Natural killer cell (primary cell): ENCODE measurements around the gene ZNF230. TPM values are rescaled to one million over a fixed set of nuclear protein-coding genes. Genes with fewer than 3 reads are reported as not detected.

Experiments
- ATAC-seq, 3 donors: fragments of 150-1000 bp in 2 of 3; fragments of 200-7000 bp in 1 of 3; cut with Tn5 transposase; 1 replicate in 1 of 3; 2 replicates in 2 of 3; pipeline ENCODE4 v1.10.0; 2021; ENCODE audit warnings: mild to moderate bottlenecking in 2 of 3, moderate library complexity in 2 of 3
- DNase-seq, 2 donors: peaks; one replicate each; pipeline versions ENCODE4 v3.0.0 to v3.0.0-alpha.2; 2013 to 2021; ENCODE audit warnings: mixed read lengths in 1 of 2
- H3K27ac ChIP-seq: one replicate; pipeline ENCODE4 v1.5.1; 2013; ENCODE audit warnings: mild to moderate bottlenecking, low read length
- H3K27me3 ChIP-seq: one replicate; pipeline ENCODE4 v1.6.1; 2013; ENCODE audit warnings: low read length; ENCODE audit not compliant: control insufficient read depth, insufficient read depth
- H3K36me3 ChIP-seq: one replicate; pipeline ENCODE4 v1.6.1; 2013; ENCODE audit warnings: low read length; ENCODE audit not compliant: control insufficient read depth, insufficient read depth
- H3K4me1 ChIP-seq: one replicate; pipeline ENCODE4 v1.6.1; 2013; ENCODE audit warnings: low read length; ENCODE audit not compliant: control insufficient read depth, insufficient read depth
- H3K4me3 ChIP-seq: one replicate; pipeline ENCODE4 v1.5.1; 2013; ENCODE audit warnings: low read length
- H3K9me3 ChIP-seq: one replicate; pipeline ENCODE4 v1.6.1; 2013; ENCODE audit warnings: low read length; ENCODE audit not compliant: control insufficient read depth, insufficient read depth
- H3K27ac Mint-ChIP-seq, 2 donors: one replicate each; pipeline ENCODE4 v1.8.0; 2022; ENCODE audit warnings: mild to moderate bottlenecking in 2 of 2, mixed read lengths in 2 of 2, moderate library complexity in 1 of 2
- H3K27me3 Mint-ChIP-seq, 2 donors: one replicate each; pipeline ENCODE4 v1.8.0; 2022; ENCODE audit warnings: low read depth in 2 of 2, mixed read lengths in 2 of 2
- H3K36me3 Mint-ChIP-seq: one replicate; pipeline ENCODE4 v1.8.0; 2022; ENCODE audit warnings: mixed read lengths
- H3K4me1 Mint-ChIP-seq, 2 donors: one replicate each; pipeline ENCODE4 v1.8.0; 2022; ENCODE audit warnings: mixed read lengths in 2 of 2
- H3K4me3 Mint-ChIP-seq: one replicate; pipeline ENCODE4 v1.8.0; 2022; ENCODE audit warnings: mild to moderate bottlenecking, moderate library complexity, mixed read lengths
- H3K9me3 Mint-ChIP-seq, 2 donors: one replicate each; pipeline ENCODE4 v1.8.0; 2022; ENCODE audit warnings: mixed read lengths in 2 of 2
- WGBS: methylation state at CpG from one replicate; pipeline ENCODE4 v1.1.7; 2013; ENCODE audit warnings: missing lambda C conversion rate; ENCODE audit not compliant: insufficient coverage; 5-methylcytosine and 5-hydroxymethylcytosine counted together
- intact Hi-C: fragments of 100-400 bp; cut with micrococcal nuclease; formaldehyde crosslinking; loops from one replicate; pipeline ENCODE4 v1.14.2; 2022
- total RNA-seq, 4 donors: library from RNA; stranded (reverse); fragments of 120-200 nt in 1 of 4; gene quantifications; one replicate each; pipeline versions ENCODE4 v1.2.3 to v1.2.4, GENCODE V29; 2013 to 2022
- TF ChIP-seq, protein P1 (sequence below): fragments of 200-600 bp; IDR thresholded peaks from one replicate; pipeline ENCODE4 v1.8.0; 2022; ENCODE audit warnings: antibody characterized with exemption

ZNF230 gene
- total RNA-seq, 3 donors from 2014 or later (not counting 1 experiment from before 2014, with no cell fraction given): 2.3 to 6.3 (median 3.4) TPM

DNA sequence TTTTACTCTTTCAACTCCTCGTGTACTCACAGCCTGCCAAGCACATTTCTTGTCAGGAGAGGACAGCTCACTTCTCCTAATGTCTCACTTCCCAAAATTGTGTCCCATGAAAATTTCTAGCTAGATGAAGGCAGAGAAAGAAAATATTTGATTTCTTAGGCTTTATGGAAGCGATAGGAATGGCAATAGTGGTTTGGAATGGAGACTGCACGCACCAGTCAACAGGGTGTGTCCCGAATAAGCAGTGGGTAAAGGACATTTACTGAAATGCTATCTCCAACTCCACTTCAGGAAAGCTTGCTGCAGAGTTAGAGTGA, 22.1 kb downstream of the ZNF230 start:
- H3K27ac Mint-ChIP-seq: peak overlapping the region; percentile 88 to 98
- H3K27me3 ChIP-seq: peaks cover 3% of the 10 kb centered on the region
- H3K4me1 Mint-ChIP-seq: peaks cover 24 to 28% of the 10 kb centered on the region in 2 donors
- intact Hi-C loops: loop anchor here (1.0 to 2.0 kb wide), 2 partner anchors 23 to 70 kb away; partner anchors contain the start of genes ZNF224 and ZNF230
- WGBS: 53% methylated on average over 4 of the region's 4 CpGs
- TF ChIP-seq, protein P1, sequence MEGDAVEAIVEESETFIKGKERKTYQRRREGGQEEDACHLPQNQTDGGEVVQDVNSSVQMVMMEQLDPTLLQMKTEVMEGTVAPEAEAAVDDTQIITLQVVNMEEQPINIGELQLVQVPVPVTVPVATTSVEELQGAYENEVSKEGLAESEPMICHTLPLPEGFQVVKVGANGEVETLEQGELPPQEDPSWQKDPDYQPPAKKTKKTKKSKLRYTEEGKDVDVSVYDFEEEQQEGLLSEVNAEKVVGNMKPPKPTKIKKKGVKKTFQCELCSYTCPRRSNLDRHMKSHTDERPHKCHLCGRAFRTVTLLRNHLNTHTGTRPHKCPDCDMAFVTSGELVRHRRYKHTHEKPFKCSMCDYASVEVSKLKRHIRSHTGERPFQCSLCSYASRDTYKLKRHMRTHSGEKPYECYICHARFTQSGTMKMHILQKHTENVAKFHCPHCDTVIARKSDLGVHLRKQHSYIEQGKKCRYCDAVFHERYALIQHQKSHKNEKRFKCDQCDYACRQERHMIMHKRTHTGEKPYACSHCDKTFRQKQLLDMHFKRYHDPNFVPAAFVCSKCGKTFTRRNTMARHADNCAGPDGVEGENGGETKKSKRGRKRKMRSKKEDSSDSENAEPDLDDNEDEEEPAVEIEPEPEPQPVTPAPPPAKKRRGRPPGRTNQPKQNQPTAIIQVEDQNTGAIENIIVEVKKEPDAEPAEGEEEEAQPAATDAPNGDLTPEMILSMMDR: no peak
- peaks cover 28% of the 10 kb centered on the region for H3K36me3 Mint-ChIP-seq
- peaks cover 2% of the 10 kb centered on the region for H3K9me3 ChIP-seq
- H3K4me1 ChIP-seq: peaks cover 13% of the 10 kb centered on the region
- no peak overlapping the region for H3K27ac ChIP-seq
- DNase-seq (no peak), ATAC-seq (no peak)
- H3K27me3 Mint-ChIP-seq: peaks cover 20 to 33% of the 10 kb centered on the region in 2 donors
- H3K36me3 ChIP-seq: peaks cover 24% of the 10 kb centered on the region
- peak overlapping the region; percentile 99 for H3K4me3 Mint-ChIP-seq
- H3K4me3 ChIP-seq: peak overlapping the region; percentile 68
- H3K9me3 Mint-ChIP-seq: peaks cover 10 to 16% of the 10 kb centered on the region in 2 donors

DNA sequence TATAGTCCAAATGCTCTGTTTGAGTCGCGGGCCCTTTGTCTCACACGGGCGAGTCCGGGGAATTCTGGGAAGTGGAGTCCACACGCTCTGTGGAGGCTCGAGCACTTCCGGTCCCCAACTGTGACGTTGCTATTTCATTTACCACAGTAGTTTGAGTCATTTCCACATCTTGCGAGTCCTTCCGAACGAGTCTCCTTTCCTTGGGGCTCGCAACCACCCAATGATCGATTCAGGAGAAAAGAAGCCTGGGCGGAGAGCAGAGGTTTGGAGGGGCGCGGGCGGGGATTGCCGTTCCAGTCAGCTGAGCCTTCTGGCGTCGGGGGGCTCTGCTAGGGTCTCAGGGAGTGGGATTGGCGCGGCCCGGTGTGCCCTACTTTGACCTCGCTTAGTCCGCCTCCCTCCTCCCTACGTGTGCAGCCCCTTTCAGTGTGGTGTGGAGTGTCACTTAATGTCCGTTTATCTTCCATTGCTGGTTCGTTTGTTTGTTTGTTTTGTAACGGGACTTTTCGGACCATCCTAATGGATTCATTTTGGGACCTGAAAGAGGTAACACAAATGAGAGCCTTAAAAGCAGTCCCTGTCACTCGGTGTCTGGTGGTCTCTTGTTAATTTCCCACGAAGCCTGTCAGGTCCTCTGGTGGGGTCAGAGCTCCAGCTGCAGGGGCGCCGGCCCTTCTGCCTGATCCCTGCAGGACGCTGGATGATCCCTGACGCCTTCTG, 22.6 kb downstream of the ZNF230 start, which contains the start of gene ZNF222:
Gene ZNF222 (plus strand): TSS at position 163 of the 720 bp plus-strand sequence. CDS start 58 bp downstream, at position 221.
- H3K4me1 ChIP-seq: peaks cover 13% of the 10 kb centered on the region
- peak within 1 kb of the TSS; percentile 88 to 98 for H3K27ac Mint-ChIP-seq
- H3K36me3 ChIP-seq: peaks cover 30% of the 10 kb centered on the region
- peak; percentile 95 to 100 (median 99) for ATAC-seq
- H3K4me1 Mint-ChIP-seq: peaks cover 24 to 28% of the 10 kb centered on the region in 2 donors
- intact Hi-C loops: loop anchor here (1.0 to 2.0 kb wide), 2 partner anchors 23 to 69 kb away; partner anchors contain the start of genes ZNF224 and ZNF230
- TF ChIP-seq, protein P1: no peak
- H3K36me3 Mint-ChIP-seq: peaks cover 34% of the 10 kb centered on the region
- H3K9me3 Mint-ChIP-seq: peaks cover 10 to 16% of the 10 kb centered on the region in 2 donors
- H3K27me3 Mint-ChIP-seq: peaks cover 15 to 28% of the 10 kb centered on the region in 2 donors
- peaks cover 2% of the 10 kb centered on the region for H3K27me3 ChIP-seq
- peaks cover 2% of the 10 kb centered on the region for H3K9me3 ChIP-seq
- peak within 1 kb of the TSS; percentile 99 for H3K4me3 Mint-ChIP-seq
- peak; percentile 62 to 88 for DNase-seq
- H3K4me3 ChIP-seq: peak within 1 kb of the TSS; percentile 68
- WGBS: 5% methylated on average over 37 of the region's 37 CpGs
- peak within 1 kb of the TSS; percentile 32 for H3K27ac ChIP-seq

DNA sequence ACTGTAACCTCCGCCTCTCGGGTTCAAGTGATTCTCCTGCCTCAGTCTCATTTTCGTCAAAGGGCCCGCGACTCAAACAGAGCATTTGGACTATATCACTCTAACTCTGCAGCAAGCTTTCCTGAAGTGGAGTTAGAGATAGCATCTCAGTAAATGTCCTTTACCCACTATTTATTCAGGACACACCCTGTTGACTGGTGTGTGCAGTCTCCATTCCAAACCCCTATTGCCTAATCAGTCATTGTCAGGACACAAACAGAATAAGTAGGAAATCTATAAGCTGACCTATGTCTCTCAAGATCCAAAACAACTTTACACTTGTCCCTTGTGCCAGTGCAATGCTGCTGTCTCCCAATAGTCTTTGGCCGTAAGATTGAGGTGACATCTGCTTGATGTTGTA, 23.9 kb downstream of the ZNF230 start:
- Mint-ChIP-seq H3K4me3 (peak overlapping the region; percentile 37), H3K36me3 (peaks cover 45% of the 10 kb centered on the region), H3K27me3 (peaks cover 6 to 19% of the 10 kb centered on the region in 2 donors), H3K4me1 (peaks cover 24 to 28% of the 10 kb centered on the region in 2 donors), H3K27ac (no peak overlapping the region), H3K9me3 (peaks cover 12 to 18% of the 10 kb centered on the region in 2 donors)
- DNase-seq (no peak), ATAC-seq (no peak)
- H3K36me3 ChIP-seq: peaks cover 35% of the 10 kb centered on the region
- no peak overlapping the region for H3K4me3 ChIP-seq
- TF ChIP-seq, protein P1: no peak
- intact Hi-C loops: no loop called here
- H3K9me3 ChIP-seq: peaks cover 11% of the 10 kb centered on the region
- WGBS: 96% methylated on average over 6 of the region's 6 CpGs
- no peak overlapping the region for H3K27ac ChIP-seq
- H3K4me1 ChIP-seq: peaks cover 13% of the 10 kb centered on the region
- H3K27me3 ChIP-seq: no peaks in the 10 kb centered on the region
